Omental fat pad (tissue), 4 donors: ENCODE data around the gene RGS14. TPM values are rescaled to one million over a fixed set of nuclear protein-coding genes. Genes with fewer than 3 reads are reported as not detected.

Experiments used
- ATAC-seq: fragments of 150-250 bp; one replicate; pipeline ENCODE4 v1.9.1; 2016; ENCODE audit warnings: mild to moderate bottlenecking, moderate library complexity; ENCODE audit not compliant: low FRiP score
- DNase-seq: peaks from one replicate; pipeline ENCODE4 v3.0.0-alpha.2; 2019; ENCODE audit warnings: low spot score
- CTCF ChIP-seq, 3 donors: fragments of 450-650 bp; IDR thresholded peaks; one replicate each; pipeline ENCODE4 v1.5.1; 2016 to 2017; ENCODE audit warnings: antibody characterized with exemption in 3 of 3, mild to moderate bottlenecking in 3 of 3, moderate library complexity in 2 of 3
- total RNA-seq, 4 donors: library from RNA; depleted of rRNA; stranded (reverse); fragments of >200 nt; gene quantifications; one replicate each; pipeline ENCODE4 v1.1.0, GENCODE V29; 2016

Gene RGS14
- total RNA-seq, 4 donors from 2014 or later: 7.1 to 25.1 (median 8.2) TPM

DNA sequence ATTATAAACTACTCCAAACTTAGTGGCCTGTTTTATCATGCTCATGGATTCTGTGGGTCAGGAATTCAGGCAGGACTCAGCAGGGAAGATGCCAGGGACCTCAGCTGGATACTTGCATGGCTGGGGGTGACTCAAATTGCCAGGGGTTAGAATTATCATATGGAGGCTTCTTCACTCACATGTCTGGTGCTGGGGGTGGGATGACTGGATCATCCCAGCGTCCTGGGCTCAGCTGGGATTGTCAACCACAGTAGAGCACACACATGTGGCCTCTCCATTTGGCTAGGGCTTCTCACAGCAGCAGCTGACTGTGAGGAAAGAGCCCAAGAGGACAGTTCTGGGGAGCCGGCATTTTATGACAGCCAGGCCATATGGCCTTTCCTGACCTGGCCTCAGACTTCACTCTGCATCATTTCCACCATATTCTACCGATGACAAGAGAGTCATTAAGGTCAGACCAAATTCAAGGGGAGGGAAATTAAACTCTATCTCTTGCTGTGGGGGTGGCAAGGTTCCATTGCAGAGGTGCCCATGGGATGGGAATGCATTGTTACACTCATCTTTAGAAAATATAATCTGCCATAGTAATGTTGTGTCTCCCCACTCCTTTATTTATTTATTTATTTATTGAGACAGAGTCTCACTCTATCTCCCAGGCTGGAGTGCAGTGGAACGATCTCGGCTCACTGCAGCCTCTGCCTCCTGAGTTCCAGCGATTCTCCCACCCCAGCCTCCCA is 63.5 kb downstream of the RGS14 start:
- ATAC-seq (no peak), DNase-seq (no peak)
- no peak for TF ChIP-seq CTCF (IDR thresholded peaks at IDR 0.05)

Other genes starting within 250 kb of the RGS14 start
- gene NSD1, start 224.2 kb upstream of the RGS14 start, total RNA-seq: 10 to 100 TPM; 32.3 to 52.6 (median 36.1) TPM
- 10 to 100 TPM; 18.9 to 38.9 (median 23.8) TPM for gene RAB24, start 54.2 kb upstream of the RGS14 start, total RNA-seq
- 100 to 1,000 TPM in 1 of 4 donors, 10 to 100 TPM in 3; 51.9 to 102 (median 67.5) TPM for gene PRELID1, start 54.1 kb upstream of the RGS14 start, total RNA-seq
- gene MXD3, start 46.0 kb upstream of the RGS14 start, total RNA-seq: 10 to 100 TPM in 1 of 4 donors, 1 to 10 TPM in 3; 3.5 to 26.8 (median 4.8) TPM
- 100 to 1,000 TPM; 129 to 164 (median 144) TPM for gene LMAN2, start 6.3 kb upstream of the RGS14 start, total RNA-seq
- not detected for gene SLC34A1, start 26.5 kb downstream of the RGS14 start, total RNA-seq
- not detected for gene PFN3, start 42.7 kb downstream of the RGS14 start, total RNA-seq
- gene F12, start 51.6 kb downstream of the RGS14 start, total RNA-seq: 1 to 10 TPM in 1 of 4 donors, under 1 TPM in 3; 0.38 to 3.0 (median 0.63) TPM
- gene GRK6, start 68.8 kb downstream of the RGS14 start, total RNA-seq: 10 to 100 TPM; 16.1 to 45.5 (median 27.2) TPM
- 1 to 10 TPM in 3 of 4 donors, not detected in 1; 1.6 to 2.8 (median 2.1) TPM for gene PRR7, start 88.9 kb downstream of the RGS14 start, total RNA-seq
- gene DBN1, start 115.7 kb downstream of the RGS14 start, total RNA-seq: 10 to 100 TPM; 33.5 to 78.5 (median 38.3) TPM
- 10 to 100 TPM; 20.0 to 63.2 (median 34.2) TPM for gene PDLIM7, start 139.7 kb downstream of the RGS14 start, total RNA-seq
- gene DOK3, start 151.9 kb downstream of the RGS14 start, total RNA-seq: 10 to 100 TPM in 3 of 4 donors, 1 to 10 TPM in 1; 7.4 to 41.0 (median 16.3) TPM
- 10 to 100 TPM; 66.2 to 93.7 (median 73.6) TPM for gene DDX41, start 159.0 kb downstream of the RGS14 start, total RNA-seq
- 10 to 100 TPM; 43.3 to 92.5 (median 50.9) TPM for gene FAM193B, start 196.6 kb downstream of the RGS14 start, total RNA-seq
- gene TMED9, start 234.3 kb downstream of the RGS14 start, total RNA-seq: 100 to 1,000 TPM in 3 of 4 donors, 10 to 100 TPM in 1; 81.0 to 129 (median 105) TPM
- gene B4GALT7, start 242.2 kb downstream of the RGS14 start, total RNA-seq: 10 to 100 TPM; 19.5 to 46.4 (median 25.8) TPM